CD1c-positive myeloid dendritic cell (primary cell): ENCODE results near the gene SFTPA1.
A peak's percentile ranks its signal among the peaks of the same experiment; 100 is the strongest.
"Not testable (repeated sequence)": the region's sequence is repeated elsewhere in the genome, so short reads cannot be mapped to it uniquely, and the experiment has no call there.

Experiments used
- DNase-seq: peaks from one replicate; pipeline ENCODE4 v3.0.0-alpha.2; 2016; ENCODE audit errors: extremely low spot score

The SFTPA1 gene

GRCh38 chr10:79610601-79611191 lies at the start of gene SFTPA1:
TSS of gene SFTPA1 (plus strand) at chr10:79610939. CDS start at chr10:79611826, 887 bp downstream.
- DNase-seq: no peak

DNA sequence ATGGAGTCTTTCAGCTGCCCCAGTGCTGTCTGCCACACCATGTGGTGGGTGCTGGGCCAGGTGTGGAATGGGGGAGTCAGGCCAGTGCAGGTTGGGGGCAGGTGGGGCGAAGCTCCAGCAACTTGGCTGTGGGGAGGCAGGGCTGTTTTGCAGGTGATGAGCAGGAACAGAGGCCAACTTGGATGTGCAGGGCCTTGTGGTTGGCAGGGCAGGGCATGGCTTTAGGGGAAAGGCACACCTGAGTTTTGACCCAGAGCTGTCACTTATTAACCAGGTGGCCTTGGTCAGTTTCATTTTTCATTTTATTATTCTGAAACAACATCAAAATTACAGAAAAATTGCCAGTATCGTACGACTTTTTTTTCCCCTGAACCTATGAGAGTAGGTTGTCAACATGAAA lies 49.5 kb upstream of the SFTPA1 start:
- DNase-seq: no peak

DNA sequence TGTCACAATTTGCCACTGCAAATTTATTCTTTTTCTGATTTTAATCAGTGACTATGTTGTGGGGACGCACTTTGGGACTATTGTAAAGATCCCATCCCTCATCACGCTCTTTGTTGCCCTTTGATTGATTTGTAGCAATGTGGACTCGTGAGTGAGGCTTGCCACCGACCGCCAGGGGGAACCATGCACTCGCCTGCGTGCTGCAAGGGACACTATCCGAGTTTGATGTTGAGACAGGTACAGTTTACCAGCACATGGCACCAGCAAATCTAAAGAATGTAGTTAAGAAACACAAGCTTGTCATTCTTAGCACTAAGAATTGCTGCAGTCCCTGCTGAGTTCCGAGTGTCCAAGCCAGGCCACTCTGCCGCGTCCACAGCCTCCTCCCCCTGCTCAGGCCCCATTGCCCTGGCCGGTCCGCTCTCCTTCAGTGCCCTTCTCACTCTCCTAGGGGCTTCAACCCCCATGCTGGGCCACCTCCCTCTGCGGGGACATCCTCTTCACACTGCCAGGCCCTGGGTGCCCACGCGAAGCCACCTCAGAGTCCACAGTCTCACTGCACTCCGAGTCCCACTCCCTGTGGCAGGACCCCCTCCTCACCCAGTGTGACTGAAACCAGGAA lies 48.5 kb upstream of the SFTPA1 start:
- DNase-seq: peak; percentile 52

GRCh38 chr10:79563426-79563825 lies 47.3 kb upstream of the SFTPA1 start:
- DNase-seq: no peak

GRCh38 chr10:79570624-79571023 lies 40.1 kb upstream of the SFTPA1 start:
- not testable (repeated sequence) for DNase-seq

DNA sequence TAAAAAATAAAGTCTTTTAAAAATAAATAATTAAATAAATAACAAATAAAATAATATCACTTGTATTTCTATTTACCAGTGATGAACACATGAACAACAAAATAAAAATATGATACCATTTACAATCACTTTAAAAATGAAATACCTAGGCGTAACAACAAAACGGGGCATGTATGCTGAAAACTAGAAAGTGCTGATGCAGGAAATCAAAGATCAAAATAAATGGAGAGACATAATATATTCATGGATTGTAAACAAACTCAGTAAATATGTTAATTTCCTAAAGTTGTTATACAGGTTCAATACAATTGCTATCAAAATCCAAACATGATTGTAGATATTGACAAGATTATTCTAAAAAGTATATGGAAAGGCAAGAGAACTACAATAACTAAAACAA lies 31.4 kb upstream of the SFTPA1 start:
- no peak for DNase-seq

DNA sequence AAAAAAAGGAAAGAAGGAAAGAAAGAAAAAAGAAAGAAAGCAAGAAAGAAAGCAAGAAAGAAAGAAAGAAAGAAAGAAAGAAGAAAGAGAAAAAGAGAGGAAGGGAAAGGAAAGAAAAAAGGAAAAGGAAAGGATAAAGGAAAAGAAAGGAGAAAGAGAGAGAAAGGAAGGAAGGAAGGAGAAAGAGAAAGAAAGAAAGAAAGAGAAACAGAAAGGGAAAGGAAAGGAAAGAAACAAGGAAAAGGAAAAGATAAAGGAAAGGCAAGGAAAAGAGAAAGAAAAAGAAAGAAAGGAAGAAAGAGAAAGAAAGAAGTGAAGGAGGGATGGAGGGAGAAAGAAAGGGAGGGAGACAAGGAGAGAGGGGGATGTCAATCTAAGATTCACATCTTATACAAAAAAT lies 29.7 kb upstream of the SFTPA1 start:
- DNase-seq: no peak

DNA sequence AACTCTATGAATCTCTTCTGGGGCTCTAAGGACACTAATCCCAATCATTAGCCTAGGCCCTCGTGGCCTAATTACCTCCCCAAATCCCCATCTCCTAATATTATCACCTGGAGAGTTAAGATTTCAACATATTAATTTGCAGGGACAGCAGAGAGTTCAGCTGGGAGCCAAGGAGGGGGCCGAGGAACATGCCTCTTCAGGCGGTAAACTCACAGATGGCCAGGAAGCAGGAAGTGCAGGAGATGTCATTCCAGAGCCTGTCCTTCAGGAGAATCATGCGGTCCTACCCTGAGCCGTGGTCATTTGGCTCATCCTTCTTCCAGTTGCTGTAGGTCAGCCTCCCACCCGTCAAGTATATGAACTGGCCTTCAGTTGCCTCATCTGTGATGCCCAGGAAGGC lies 28.6 kb upstream of the SFTPA1 start:
- no peak for DNase-seq

- DNase-seq: not testable (repeated sequence)
Measured at GRCh38 chr10:79582954-79583353, 27.8 kb upstream of the SFTPA1 start.

- DNase-seq: no peak
Measured at GRCh38 chr10:79583488-79584024, 27.2 kb upstream of the SFTPA1 start.

DNA sequence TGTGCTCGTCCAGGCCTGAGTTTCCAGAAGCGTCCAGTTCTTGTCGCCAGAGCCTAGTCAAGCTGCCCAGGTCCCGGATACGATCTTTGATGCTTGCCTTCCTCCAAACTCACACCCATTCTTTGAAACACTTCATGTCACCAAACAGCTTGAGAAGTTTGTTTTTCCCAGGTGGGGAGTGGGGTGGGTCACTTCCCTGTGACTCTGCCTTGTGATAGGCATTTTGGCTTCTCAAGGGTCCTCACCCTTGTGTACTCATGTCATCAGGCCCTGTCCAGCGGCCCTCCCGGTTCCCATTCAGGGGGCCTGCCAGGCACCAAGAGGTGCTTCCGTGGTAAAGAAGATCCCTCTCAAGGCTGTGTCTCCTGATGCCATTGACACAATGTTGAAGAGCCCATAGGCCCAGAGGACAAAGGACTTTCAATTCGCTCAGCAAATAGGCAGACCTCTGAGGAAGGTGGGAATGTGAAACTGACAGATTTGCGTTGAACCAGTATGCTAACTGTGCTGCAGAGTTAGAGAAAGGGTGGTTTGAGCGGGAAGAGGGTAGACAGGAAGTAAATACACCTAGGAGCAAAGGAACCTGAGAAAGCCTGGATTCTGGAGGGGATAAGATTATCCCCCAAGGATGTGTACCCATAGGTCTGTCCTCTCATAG lies 24.7 kb upstream of the SFTPA1 start:
- no peak for DNase-seq

DNA sequence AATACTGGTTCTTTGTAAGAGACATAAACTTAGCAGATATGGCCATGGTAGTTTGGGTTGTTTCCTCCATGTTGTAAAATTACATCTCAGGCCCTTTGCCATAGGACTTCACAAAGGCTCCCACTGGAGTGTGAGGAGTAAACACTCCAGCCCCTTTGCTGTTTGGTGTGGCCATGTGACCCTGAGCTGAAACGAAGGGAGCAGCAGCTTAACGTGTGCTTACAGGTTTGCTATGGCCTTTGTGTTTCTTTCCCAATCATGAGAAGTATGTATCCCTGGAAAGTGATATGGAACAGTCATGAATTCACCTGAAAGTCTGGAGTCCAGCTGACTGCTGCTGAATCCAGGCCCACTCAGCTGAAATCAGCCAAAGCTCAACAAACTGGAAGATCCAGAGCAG lies 23.8 kb upstream of the SFTPA1 start:
- no peak for DNase-seq

- no peak for DNase-seq
Measured at GRCh38 chr10:79588800-79589199, 21.9 kb upstream of the SFTPA1 start.

DNA sequence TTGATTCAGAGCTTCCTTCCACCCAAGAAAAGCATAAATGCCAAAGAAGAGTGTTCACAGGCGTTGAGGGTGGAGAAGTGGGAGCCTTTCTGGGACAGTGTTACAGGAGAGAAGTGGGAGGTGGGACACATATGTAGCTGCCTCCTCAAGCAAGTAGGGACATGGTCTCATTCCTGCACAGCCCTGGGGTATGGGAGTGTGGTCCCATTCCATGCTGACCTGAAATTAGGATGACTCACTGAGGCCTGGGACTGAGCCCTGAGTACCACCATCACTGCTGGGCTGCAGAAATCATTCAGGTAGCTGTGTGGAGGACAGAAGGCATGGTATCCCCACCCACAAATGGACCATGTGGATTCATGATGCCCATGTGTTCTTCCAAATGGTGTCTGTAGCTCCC lies 17.4 kb upstream of the SFTPA1 start:
- DNase-seq: no peak

- not testable (repeated sequence) for DNase-seq
Measured at GRCh38 chr10:79594565-79594964, 16.2 kb upstream of the SFTPA1 start.

DNA sequence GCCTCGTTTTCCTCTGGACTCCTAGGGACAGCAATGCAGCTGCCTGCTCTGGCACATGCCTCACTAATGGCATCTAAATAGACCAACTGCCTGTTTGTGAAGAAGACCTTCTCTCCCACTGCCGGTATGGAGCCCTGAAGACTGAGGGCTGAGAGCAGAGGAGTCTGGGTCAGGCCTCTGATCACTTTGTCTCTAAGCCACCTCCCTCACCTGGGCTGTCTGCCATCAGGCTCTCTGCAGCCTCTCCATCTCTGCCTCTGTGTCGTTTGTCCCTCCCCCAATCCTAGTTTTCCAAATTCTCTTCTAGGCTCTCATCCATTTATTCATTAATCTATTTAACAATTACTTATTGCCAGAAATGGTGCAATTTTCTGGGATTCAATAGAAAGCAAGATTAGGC lies 15.2 kb upstream of the SFTPA1 start:
- no peak for DNase-seq

GRCh38 chr10:79599644-79600043 lies 11.1 kb upstream of the SFTPA1 start:
- DNase-seq: not testable (repeated sequence)

- DNase-seq: no peak
Measured at GRCh38 chr10:79601939-79602338, 8.8 kb upstream of the SFTPA1 start.

GRCh38 chr10:79602953-79603352 lies 7.8 kb upstream of the SFTPA1 start:
- no peak for DNase-seq

GRCh38 chr10:79604294-79604693 lies 6.4 kb upstream of the SFTPA1 start:
- no peak for DNase-seq

DNA sequence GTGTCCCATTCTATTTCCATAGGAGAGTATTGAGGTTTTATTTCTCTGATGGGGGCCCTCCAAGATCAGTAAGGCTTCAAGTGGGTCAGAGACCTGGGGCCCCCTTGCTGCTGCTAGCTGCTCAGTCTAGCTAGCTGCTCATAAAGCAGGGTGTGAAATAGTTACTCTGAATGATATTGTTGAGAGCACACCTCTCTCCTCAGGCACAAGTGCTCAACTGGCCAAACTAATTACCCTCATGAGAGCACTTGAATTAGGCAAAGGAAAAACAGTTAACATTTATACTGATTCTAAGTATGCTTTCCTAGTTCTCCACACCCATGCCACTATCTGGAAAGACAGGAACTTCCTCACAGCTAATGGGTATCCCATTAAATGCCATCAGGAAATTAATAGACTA lies 5.4 kb upstream of the SFTPA1 start:
- no peak for DNase-seq

GRCh38 chr10:79608505-79609375 lies 2.0 kb upstream of the SFTPA1 start:
- peak; percentile 20 for DNase-seq
